HEK293 (cell line): ENCODE data around the gene HMGN1.
A peak's percentile ranks its signal among the peaks of the same experiment; 100 is the strongest.

Experiments
- CTCF ChIA-PET: fragments of 350-600 bp; formaldehyde crosslinking; extraction: SDS; loops from one replicate; lab custom pipeline; 2021; ENCODE audit warnings: antibody characterized with exemption; lab: Yijun Ruan, JAX
- POLR2A ChIA-PET: fragments of 300-600 bp; formaldehyde crosslinking; extraction: SDS; loops from one replicate; lab custom pipeline; 2020; ENCODE audit warnings: antibody characterized with exemption, inconsistent platforms; lab: Yijun Ruan, JAX
- H3K27ac ChIP-seq: fragments of 200-500 bp; sonication (Bioruptor generic); 2 replicates; pipeline ENCODE4 v1.5.1; 2014; ENCODE audit warnings: low read depth, low read length, control low read depth, inconsistent platforms; ENCODE audit errors: extremely low read depth
- H3K36me3 ChIP-seq, 2 experiments: fragments of 200-500 bp in 1 of 2; sonication (Bioruptor generic) in 1 of 2; 1 replicate in 1 of 2; 2 replicates in 1 of 2; pipeline ENCODE4 v1.5.1; 2014 to 2017; ENCODE audit warnings: inconsistent platforms in 2 of 2, low read length in 2 of 2; ENCODE audit not compliant: control insufficient read depth in 2 of 2, insufficient read depth in 1 of 2
- H3K4me1 ChIP-seq: fragments of 200-500 bp; sonication (Bioruptor generic); 2 replicates; pipeline ENCODE4 v1.5.1; 2014; ENCODE audit warnings: mild to moderate bottlenecking, low read length, inconsistent platforms; ENCODE audit not compliant: control insufficient read depth, insufficient read depth
- H3K4me3 ChIP-seq: 2 replicates; pipeline ENCODE4 v1.5.1; 2011; ENCODE audit warnings: low read depth, mild to moderate bottlenecking, control low read depth, low read length, moderate library complexity
- H3K9me3 ChIP-seq: fragments of 200-500 bp; sonication (Bioruptor generic); 2 replicates; pipeline ENCODE4 v1.5.1; 2014; ENCODE audit warnings: low read depth, low read length, inconsistent platforms; ENCODE audit not compliant: control insufficient read depth, insufficient read depth
- GLI2 ChIP-seq: fragments of 450-650 bp; formaldehyde crosslinking; IDR thresholded peaks from 2 replicates; pipeline ENCODE4; 2017; ENCODE audit warnings: missing biosample characterization, missing genetic modification characterization, low read depth, borderline replicate concordance
- KLF10 ChIP-seq: fragments of 450-650 bp; IDR thresholded peaks from 2 replicates; pipeline ENCODE4 v1.5.1; 2018; ENCODE audit warnings: missing biosample characterization, mild to moderate bottlenecking, missing genetic modification characterization
- PRDM1 ChIP-seq: fragments of 450-650 bp; formaldehyde crosslinking; IDR thresholded peaks from 2 replicates; pipeline ENCODE4; 2016; ENCODE audit warnings: missing biosample characterization, missing genetic modification characterization
- SCRT1 ChIP-seq: fragments of 450-650 bp; formaldehyde crosslinking; IDR thresholded peaks from 2 replicates; pipeline ENCODE4 v1.5.1; 2016; ENCODE audit warnings: missing biosample characterization, missing genetic modification characterization, borderline replicate concordance
- SETDB1 ChIP-seq: IDR thresholded peaks from one replicate; pipeline ENCODE4 v1.6.1; 2017; ENCODE audit warnings: mild to moderate bottlenecking, low read length, moderate library complexity, mixed read lengths; ENCODE audit not compliant: insufficient read length
- TCF7L2 ChIP-seq: IDR thresholded peaks from 2 replicates; pipeline ENCODE4 v1.6.1; 2011; ENCODE audit warnings: low read depth, mild to moderate bottlenecking, inconsistent platforms, low read length, moderate library complexity, borderline replicate concordance
- ZNF10 ChIP-seq: fragments of 450-650 bp; formaldehyde crosslinking; IDR thresholded peaks from 2 replicates; pipeline ENCODE4 v1.5.1; 2017; ENCODE audit warnings: missing biosample characterization, missing genetic modification characterization
- ZNF16 ChIP-seq: fragments of 450-650 bp; formaldehyde crosslinking; IDR thresholded peaks from 2 replicates; pipeline ENCODE4 v1.5.1; 2016; ENCODE audit warnings: low read depth, missing biosample characterization, missing genetic modification characterization
- ZNF202 ChIP-seq: fragments of 450-650 bp; formaldehyde crosslinking; IDR thresholded peaks from 2 replicates; pipeline ENCODE4 v1.5.1; 2016; ENCODE audit warnings: missing biosample characterization, missing genetic modification characterization, borderline replicate concordance
- ZNF23 ChIP-seq: fragments of 450-650 bp; formaldehyde crosslinking; IDR thresholded peaks from 2 replicates; pipeline ENCODE4 v1.5.1; 2016; ENCODE audit warnings: missing biosample characterization, missing genetic modification characterization, borderline replicate concordance
- ZNF350 ChIP-seq: fragments of 450-650 bp; formaldehyde crosslinking; IDR thresholded peaks from 2 replicates; pipeline ENCODE4 v1.5.0; 2017; ENCODE audit warnings: missing biosample characterization, mild to moderate bottlenecking, missing genetic modification characterization
- ZNF548 ChIP-seq: fragments of 450-650 bp; formaldehyde crosslinking; IDR thresholded peaks from 2 replicates; pipeline ENCODE4 v1.5.1; 2016; ENCODE audit warnings: missing biosample characterization, missing genetic modification characterization
- ZNF555 ChIP-seq: fragments of 450-650 bp; formaldehyde crosslinking; conservative IDR thresholded peaks from 2 replicates; pipeline ENCODE4 v1.5.1; 2017; ENCODE audit warnings: missing biosample characterization, mild to moderate bottlenecking, missing genetic modification characterization, inconsistent platforms
- ZNF558 ChIP-seq: fragments of 450-650 bp; formaldehyde crosslinking; IDR thresholded peaks from 2 replicates; pipeline ENCODE4 v1.5.1; 2016; ENCODE audit warnings: missing biosample characterization, missing genetic modification characterization
- ZNF600 ChIP-seq: fragments of 450-650 bp; formaldehyde crosslinking; IDR thresholded peaks from 2 replicates; pipeline ENCODE4 v1.5.1; 2016; ENCODE audit warnings: missing biosample characterization, missing genetic modification characterization
- ZNF610 ChIP-seq: fragments of 450-650 bp; formaldehyde crosslinking; IDR thresholded peaks from 2 replicates; pipeline ENCODE4 v1.5.1; 2016; ENCODE audit warnings: missing biosample characterization, missing genetic modification characterization, borderline replicate concordance
- ZNF621 ChIP-seq: fragments of 450-650 bp; formaldehyde crosslinking; IDR thresholded peaks from 2 replicates; pipeline ENCODE4 v1.5.1; 2017; ENCODE audit warnings: missing biosample characterization, missing genetic modification characterization
- ZNF623 ChIP-seq: fragments of 450-650 bp; formaldehyde crosslinking; IDR thresholded peaks from 2 replicates; pipeline ENCODE4 v1.5.1; 2016; ENCODE audit warnings: missing biosample characterization, missing genetic modification characterization
- ZNF624 ChIP-seq: fragments of 450-650 bp; formaldehyde crosslinking; IDR thresholded peaks from 2 replicates; pipeline ENCODE4 v1.5.1; 2017; ENCODE audit warnings: missing biosample characterization, missing genetic modification characterization
- ZNF626 ChIP-seq: fragments of 450-650 bp; sonication (Bioruptor Pico); formaldehyde crosslinking; IDR thresholded peaks from 2 replicates; pipeline ENCODE4 v1.5.1; 2018; ENCODE audit warnings: missing biosample characterization, missing genetic modification characterization, inconsistent platforms
- ZNF677 ChIP-seq: fragments of 450-650 bp; IDR thresholded peaks from 2 replicates; pipeline ENCODE4 v1.5.0; 2018; ENCODE audit warnings: missing biosample characterization, mild to moderate bottlenecking, missing genetic modification characterization, moderate library complexity

HMGN1 gene

DNA sequence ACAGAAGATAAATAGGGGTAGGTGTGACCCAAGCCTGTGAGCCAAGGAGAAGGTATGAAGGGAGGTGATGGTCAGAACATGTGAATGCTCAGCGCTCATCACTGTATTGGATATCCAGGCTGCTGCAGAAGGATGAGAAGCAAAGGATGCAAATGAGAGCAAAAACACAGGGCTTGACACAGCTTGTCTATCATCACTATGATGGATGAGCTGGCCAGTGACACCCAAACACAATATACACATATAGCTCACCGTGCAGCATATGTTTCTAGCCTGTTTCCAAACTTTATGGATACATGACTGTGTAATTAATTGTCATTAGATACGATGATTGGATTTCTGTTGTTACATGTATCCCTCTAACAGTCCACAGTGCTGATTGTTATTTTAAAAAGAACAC lies 13.8 kb upstream of the HMGN1 start (continued):
- TF ChIP-seq GLI2 = no peak
- TF ChIP-seq ZNF10 (tag by site-specific recombination) = no peak
- TF ChIP-seq, all 188 proteins: peak for 0

GRCh38 chr21:39359382-39359781 lies 10.5 kb upstream of the HMGN1 start:
- H3K4me3 ChIP-seq = no peak overlapping the region
- H3K36me3 ChIP-seq = no peaks in the 10 kb centered on the region
- H3K9me3 ChIP-seq = no peaks in the 10 kb centered on the region
- ChIA-PET POLR2A (interaction anchor here (2.1 kb wide), 1 partner anchor 10 kb away, joined by 5 read pairs; no protein-coding TSS in a partner anchor), CTCF (no interaction called here)
- no peak overlapping the region for H3K27ac ChIP-seq
- TF ChIP-seq ZNF350 (tag by site-specific recombination) (no peak), ZNF558 (tag by site-specific recombination) (no peak), ZNF600 (no peak), ZNF624 (tag by site-specific recombination) (no peak), ZNF626 (tag by site-specific recombination) (no peak), SCRT1 (no peak), KLF10 (no peak), ZNF555 (tag by site-specific recombination) (no peak), TCF7L2 (no peak), ZNF610 (tag by site-specific recombination) (no peak), ZNF16 (tag by site-specific recombination) (no peak)
- H3K4me1 ChIP-seq = no peaks in the 10 kb centered on the region

- Histone ChIP-seq H3K4me3 (no peak overlapping the region), H3K27ac (no peak overlapping the region), H3K9me3 (peaks cover 2% of the 10 kb centered on the region; the same call in 1 of the 2 replicates), H3K36me3 (no peaks in the 10 kb centered on the region), H3K4me1 (0 out of 2 replicates have a peak, but pooled peaks cover 3% of the 10 kb centered on the region)
- TF ChIP-seq SETDB1 = peak; percentile 68
- no peak for TF ChIP-seq ZNF621
- ChIA-PET CTCF (interaction anchor here (0.6 kb wide), 1 partner anchor 88 kb away, joined by 4 read pairs; no protein-coding TSS in a partner anchor), POLR2A (no interaction called here)
Measured at GRCh38 chr21:39353295-39353694, 4.4 kb upstream of the HMGN1 start.

DNA sequence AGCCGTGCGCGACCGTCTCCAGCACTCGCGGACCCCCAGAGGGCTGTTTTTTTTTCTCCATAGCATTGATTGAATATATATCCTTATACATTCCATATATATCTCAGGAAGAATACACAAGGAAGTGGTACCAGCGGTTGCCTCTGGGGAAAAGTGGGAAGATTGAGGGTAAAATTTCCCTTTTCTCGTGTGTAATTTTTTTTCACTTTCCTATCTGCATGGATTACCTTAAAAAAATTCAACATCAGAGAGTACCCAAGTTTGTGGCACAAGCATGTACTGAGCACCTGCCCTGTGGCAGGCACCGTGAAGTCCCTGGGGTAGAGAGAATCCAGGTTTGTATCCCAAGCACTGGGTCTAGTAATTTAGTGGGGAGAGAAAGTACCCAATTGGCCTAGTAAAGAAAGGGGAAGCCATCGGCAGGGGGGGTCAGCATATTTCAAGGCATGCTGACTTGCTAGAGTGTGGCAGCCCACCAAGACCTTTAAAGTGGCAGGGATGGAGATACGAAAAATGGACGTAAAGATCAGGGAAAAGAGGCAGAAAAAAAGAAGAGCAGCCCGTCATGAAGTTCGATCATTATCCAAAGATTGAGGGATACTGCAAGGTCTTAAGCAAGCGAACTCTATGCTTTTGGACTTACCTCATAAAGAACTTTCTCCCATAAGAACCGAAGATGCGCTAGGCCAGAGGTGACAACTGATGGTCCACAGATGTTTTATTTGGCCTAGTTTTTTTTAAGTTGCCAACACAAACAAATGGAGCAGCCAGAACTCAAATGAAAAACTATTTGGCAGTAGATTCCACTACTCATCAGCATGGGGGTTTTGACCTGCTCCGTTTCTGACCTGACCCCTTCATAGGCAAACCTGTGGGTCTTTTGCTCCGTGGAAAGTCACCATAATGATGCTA lies 1.5 kb upstream of the HMGN1 start:
- Histone ChIP-seq H3K27ac (peak overlapping the region; percentile 86), H3K36me3 (peaks cover 9 to 29% of the 10 kb centered on the region in 2 experiments), H3K9me3 (peaks cover 2% of the 10 kb centered on the region; the same call in 1 of the 2 replicates), H3K4me1 (0 out of 2 replicates have a peak, but pooled peaks cover 3% of the 10 kb centered on the region), H3K4me3 (peak overlapping the region; percentile 61)
- TF ChIP-seq ZNF677 (tag by site-specific recombination) = no peak
- TF ChIP-seq ZNF202 (tag by site-specific recombination) = no peak
- TF ChIP-seq ZNF623 (tag by site-specific recombination) = 0 out of 2 replicates have a peak, but pooled peaks have one; percentile 21
- TF ChIP-seq ZNF548 (tag by site-specific recombination) = no peak
- TF ChIP-seq ZNF23 (tag by site-specific recombination) = no peak
- peak; percentile 76 for TF ChIP-seq PRDM1 (tag by site-specific recombination)
- POLR2A ChIA-PET = interaction anchor here (1.1 to 5.4 kb wide), 10 partner anchors 9 to 167 kb away, joined by 3 to 79 read pairs (median 16); partner anchors contain the start of genes BRWD1 and PSMG1
- CTCF ChIA-PET = interaction anchor here (0.6 to 1.6 kb wide), 2 partner anchors 30 to 37 kb away, joined by 3 read pairs; no protein-coding TSS in a partner anchor
